ENCODE measurements around the gene TENT4A.
"Not testable (repeated sequence)": the region's sequence is repeated elsewhere in the genome, so short reads cannot be mapped to it uniquely, and the experiment has no call there.

Gene TENT4A

GRCh38 chr5:6767481-6768063, 54.3 kb downstream of the TENT4A start:
- no peak overlapping the region for H3K4me3 ChIP-seq
- intact Hi-C loops (cut with DNase I; ENCODE audit: low total_unique reads): loop anchor here (5.0 to 10.0 kb wide), 2 partner anchors 627 to 980 kb away; partner anchors contain the start of gene ADCY2
- DNase-seq: no peak
- no peaks in the 10 kb centered on the region for H3K9me3 ChIP-seq
- H3K27ac ChIP-seq: peak overlapping the region; percentile 59 to 76
- H3K27me3 ChIP-seq: no peaks in the 10 kb centered on the region
- TF ChIP-seq, protein P1, sequence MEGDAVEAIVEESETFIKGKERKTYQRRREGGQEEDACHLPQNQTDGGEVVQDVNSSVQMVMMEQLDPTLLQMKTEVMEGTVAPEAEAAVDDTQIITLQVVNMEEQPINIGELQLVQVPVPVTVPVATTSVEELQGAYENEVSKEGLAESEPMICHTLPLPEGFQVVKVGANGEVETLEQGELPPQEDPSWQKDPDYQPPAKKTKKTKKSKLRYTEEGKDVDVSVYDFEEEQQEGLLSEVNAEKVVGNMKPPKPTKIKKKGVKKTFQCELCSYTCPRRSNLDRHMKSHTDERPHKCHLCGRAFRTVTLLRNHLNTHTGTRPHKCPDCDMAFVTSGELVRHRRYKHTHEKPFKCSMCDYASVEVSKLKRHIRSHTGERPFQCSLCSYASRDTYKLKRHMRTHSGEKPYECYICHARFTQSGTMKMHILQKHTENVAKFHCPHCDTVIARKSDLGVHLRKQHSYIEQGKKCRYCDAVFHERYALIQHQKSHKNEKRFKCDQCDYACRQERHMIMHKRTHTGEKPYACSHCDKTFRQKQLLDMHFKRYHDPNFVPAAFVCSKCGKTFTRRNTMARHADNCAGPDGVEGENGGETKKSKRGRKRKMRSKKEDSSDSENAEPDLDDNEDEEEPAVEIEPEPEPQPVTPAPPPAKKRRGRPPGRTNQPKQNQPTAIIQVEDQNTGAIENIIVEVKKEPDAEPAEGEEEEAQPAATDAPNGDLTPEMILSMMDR (IDR thresholded peaks at IDR 0.05): no peak
- H3K36me3 ChIP-seq: no peaks in the 10 kb centered on the region
- peaks cover 0 to 24% (median 16%) of the 10 kb centered on the region in 4 donors for H3K4me1 ChIP-seq

- Histone ChIP-seq H3K27ac (no peak overlapping the region), H3K4me1 (peaks cover 0 to 24% (median 16%) of the 10 kb centered on the region in 4 donors), H3K36me3 (no peaks in the 10 kb centered on the region), H3K27me3 (no peaks in the 10 kb centered on the region), H3K9me3 (no peaks in the 10 kb centered on the region), H3K4me3 (no peak overlapping the region)
- no peak for DNase-seq
- intact Hi-C loops (cut with DNase I; ENCODE audit: low total_unique reads): loop anchor here (5.0 to 10.0 kb wide), 2 partner anchors 626 to 979 kb away; partner anchors contain the start of gene ADCY2
- TF ChIP-seq, protein P1 (IDR thresholded peaks at IDR 0.05): no peak
Observed at GRCh38 chr5:6768590-6769230, 55.5 kb downstream of the TENT4A start.

GRCh38 chr5:6770826-6771607, 57.8 kb downstream of the TENT4A start:
- Histone ChIP-seq H3K4me3 (no peak overlapping the region), H3K27me3 (no peaks in the 10 kb centered on the region), H3K27ac (no peak overlapping the region), H3K9me3 (no peaks in the 10 kb centered on the region), H3K4me1 (peaks cover 0 to 32% (median 21%) of the 10 kb centered on the region in 4 donors), H3K36me3 (no peaks in the 10 kb centered on the region)
- no peak for DNase-seq
- intact Hi-C loops (cut with DNase I; ENCODE audit: low total_unique reads): no loop called here
- TF ChIP-seq, protein P1 (IDR thresholded peaks at IDR 0.05): no peak

- H3K27ac ChIP-seq: no peak overlapping the region
Observed at GRCh38 chr5:6772886-6773285, 59.7 kb downstream of the TENT4A start.

DNA sequence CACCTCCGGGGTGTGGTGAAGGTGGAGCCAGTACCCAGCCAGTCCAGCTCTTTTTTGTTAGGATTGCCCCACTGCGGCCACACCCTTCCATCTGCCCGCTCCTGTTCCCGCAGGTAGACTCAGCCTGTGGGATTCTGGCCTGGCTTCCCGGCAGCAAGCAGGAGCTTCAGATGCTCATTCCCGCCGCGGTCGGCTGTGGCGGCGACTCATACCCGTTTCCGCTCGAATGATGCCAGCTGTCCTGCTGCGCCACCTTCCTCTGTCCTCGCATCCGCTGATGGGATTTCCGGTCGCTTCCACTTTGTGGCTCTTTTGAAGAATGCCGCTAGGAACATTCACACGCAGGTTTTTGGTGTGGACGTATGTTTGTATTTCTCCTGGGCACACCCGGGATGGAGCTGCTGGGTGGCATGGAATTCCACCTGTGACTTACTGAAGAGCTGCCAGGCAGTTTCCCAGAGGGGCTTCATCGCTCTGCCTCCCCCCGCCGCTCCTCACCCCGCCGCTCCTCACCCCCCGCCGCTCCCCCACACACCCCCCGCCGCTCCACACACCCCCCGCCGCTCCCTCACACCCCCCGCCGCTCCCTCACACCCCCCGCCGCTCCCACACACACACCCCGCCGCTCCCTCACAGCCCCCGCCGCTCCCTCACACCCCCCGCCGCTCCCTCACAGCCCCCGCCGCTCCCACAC, 60.3 kb downstream of the TENT4A start:
- no peaks in the 10 kb centered on the region for H3K36me3 ChIP-seq
- H3K27me3 ChIP-seq: no peaks in the 10 kb centered on the region
- intact Hi-C loops (cut with DNase I; ENCODE audit: low total_unique reads): no loop called here
- H3K27ac ChIP-seq: no peak overlapping the region
- peaks cover 0 to 14% (median 9%) of the 10 kb centered on the region in 4 donors for H3K4me1 ChIP-seq
- DNase-seq: no peak
- no peaks in the 10 kb centered on the region for H3K9me3 ChIP-seq
- TF ChIP-seq, protein P1 (IDR thresholded peaks at IDR 0.05): no peak
- H3K4me3 ChIP-seq: no peak overlapping the region

More at GRCh38 chr5:6772886-6773285, 59.7 kb downstream of the TENT4A start:
- no peak for DNase-seq
- Histone ChIP-seq H3K4me3 (no peak overlapping the region), H3K36me3 (no peaks in the 10 kb centered on the region), H3K27me3 (no peaks in the 10 kb centered on the region), H3K4me1 (peaks cover 0 to 14% (median 9%) of the 10 kb centered on the region in 4 donors), H3K9me3 (no peaks in the 10 kb centered on the region)
- TF ChIP-seq, protein P1 (IDR thresholded peaks at IDR 0.05): no peak
- intact Hi-C loops (cut with DNase I; ENCODE audit: low total_unique reads): no loop called here

DNA sequence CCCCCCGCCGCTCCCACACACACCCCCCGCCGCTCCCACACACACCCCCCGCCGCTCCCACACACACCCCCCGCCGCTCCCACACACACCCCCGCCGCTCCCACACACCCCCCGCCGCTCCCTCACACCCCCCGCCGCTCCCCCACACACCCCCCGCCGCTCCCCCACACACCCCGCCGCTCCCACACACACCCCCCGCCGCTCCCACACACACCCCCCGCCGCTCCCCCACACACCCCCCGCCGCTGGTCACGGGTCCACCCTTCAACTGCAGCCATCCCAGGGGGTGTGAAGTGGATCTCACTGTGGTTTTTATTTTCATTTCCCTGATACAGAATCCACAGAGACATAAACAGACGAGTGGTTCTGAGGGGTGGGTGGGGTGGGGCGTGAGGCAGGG, 61.0 kb downstream of the TENT4A start:
- H3K27me3 ChIP-seq; H3K9me3 ChIP-seq; intact Hi-C loops (cut with DNase I; ENCODE audit: low total_unique reads); H3K4me3 ChIP-seq; DNase-seq; H3K36me3 ChIP-seq; H3K27ac ChIP-seq: not testable (repeated sequence)
- H3K4me1 ChIP-seq: peaks cover 0 to 14% (median 9%) of the 10 kb centered on the region in 4 donors
